PC-9 (cell line): Measurements from ENCODE around the gene CCR6. TPM values are rescaled to one million over a fixed set of nuclear protein-coding genes. Genes with fewer than 3 reads are reported as not detected.

ENCODE experiments used
- BruUV-seq: library from RNA; stranded (reverse); fragments of 400-500 nt; replicated peaks from 2 replicates; lab custom pipeline; 2021; lab: Mats Ljungman, UMichigan
- CTCF ChIA-PET: fragments of 300-600 bp; sonication (Branson Sonifier 250); formaldehyde crosslinking; loops from one replicate; lab custom pipeline; 2022; ENCODE audit warnings: antibody characterized with exemption; lab: Charles Lee
- POLR2A ChIA-PET: fragments of 300-600 bp; sonication (Branson Sonifier 250); formaldehyde crosslinking; loops from one replicate; lab custom pipeline; 2022; ENCODE audit warnings: antibody characterized with exemption; ENCODE audit not compliant: unreplicated experiment; lab: Charles Lee
- DNase-seq, 2 experiments: peaks; one replicate each; pipeline versions ENCODE4 v3.0.0 to v3.0.0-alpha.2; 2015 to 2022; ENCODE audit warnings: mixed read lengths in 1 of 2
- H2AFZ ChIP-seq: fragments of 200-600 bp; sonication (generic); 2 replicates; pipeline ENCODE4 v1.8.1; 2017; ENCODE audit warnings: antibody characterized with exemption
- H3F3A ChIP-seq: fragments of 200-600 bp; sonication (generic); 2 replicates; pipeline ENCODE4 v1.8.1; 2017; ENCODE audit warnings: antibody characterized with exemption, mild to moderate bottlenecking, low read depth; ENCODE audit not compliant: insufficient read depth
- H3K27ac ChIP-seq: fragments of 200-600 bp; sonication (generic); 2 replicates; pipeline ENCODE4 v1.6.1; 2016; ENCODE audit warnings: mixed run types
- H3K27me3 ChIP-seq: fragments of 200-600 bp; sonication (generic); 2 replicates; pipeline ENCODE4 v1.6.1; 2016; ENCODE audit warnings: low read depth, mixed run types; ENCODE audit not compliant: insufficient read depth
- H3K36me3 ChIP-seq: fragments of 200-600 bp; sonication (generic); 2 replicates; pipeline ENCODE4 v1.6.1; 2016; ENCODE audit warnings: low read depth, mixed run types
- H3K4me1 ChIP-seq: fragments of 200-600 bp; sonication (generic); replicated peaks from 2 replicates; pipeline ENCODE4 v1.6.1; 2016; ENCODE audit warnings: mixed run types; ENCODE audit not compliant: insufficient read depth
- H3K4me2 ChIP-seq: fragments of 200-600 bp; sonication (generic); 2 replicates; pipeline ENCODE4 v1.6.1; 2017; ENCODE audit warnings: mixed run types
- H3K4me3 ChIP-seq: fragments of 200-600 bp; sonication (generic); 2 replicates; pipeline ENCODE4 v1.6.1; 2016; ENCODE audit warnings: mixed run types
- H3K79me2 ChIP-seq: fragments of 200-600 bp; sonication (generic); 2 replicates; pipeline ENCODE4 v1.6.1; 2017; ENCODE audit warnings: low read depth, mixed run types
- H3K9me2 ChIP-seq: fragments of 200-600 bp; sonication (generic); 2 replicates; pipeline ENCODE4 v1.8.1; 2017; ENCODE audit warnings: mild to moderate bottlenecking; ENCODE audit not compliant: insufficient read depth
- H3K9me3 ChIP-seq: fragments of 200-600 bp; sonication (generic); 2 replicates; pipeline ENCODE4 v1.8.1; 2016; ENCODE audit warnings: low read depth; ENCODE audit not compliant: insufficient read depth
- H4K20me1 ChIP-seq: fragments of 200-600 bp; sonication (generic); 2 replicates; pipeline ENCODE4 v1.8.1; 2017; ENCODE audit not compliant: insufficient read depth
- EZH2 ChIP-seq: fragments of 200-600 bp; sonication (generic); IDR thresholded peaks from 2 replicates; pipeline ENCODE4 v1.8.0; 2017; ENCODE audit warnings: antibody characterized with exemption, low read depth
- intact Hi-C: fragments of 100-400 bp; cut with micrococcal nuclease; formaldehyde crosslinking; loops from one replicate; pipeline ENCODE4 v1.10.0; 2022; ENCODE audit not compliant: unreplicated experiment
- total RNA-seq: library from RNA; stranded (reverse); gene quantifications from 2 replicates; pipeline ENCODE4 v1.2.3, GENCODE V29; 2021
- TF ChIP-seq, protein P1 (sequence below): fragments of 200-600 bp; sonication (generic); conservative IDR thresholded peaks from 2 replicates; pipeline ENCODE4 v1.6.1; 2017; ENCODE audit warnings: mixed run types, antibody characterized with exemption, mild to moderate bottlenecking, moderate library complexity

The CCR6 gene
- total RNA-seq, 1 experiment from 2014 or later = not detected

DNA sequence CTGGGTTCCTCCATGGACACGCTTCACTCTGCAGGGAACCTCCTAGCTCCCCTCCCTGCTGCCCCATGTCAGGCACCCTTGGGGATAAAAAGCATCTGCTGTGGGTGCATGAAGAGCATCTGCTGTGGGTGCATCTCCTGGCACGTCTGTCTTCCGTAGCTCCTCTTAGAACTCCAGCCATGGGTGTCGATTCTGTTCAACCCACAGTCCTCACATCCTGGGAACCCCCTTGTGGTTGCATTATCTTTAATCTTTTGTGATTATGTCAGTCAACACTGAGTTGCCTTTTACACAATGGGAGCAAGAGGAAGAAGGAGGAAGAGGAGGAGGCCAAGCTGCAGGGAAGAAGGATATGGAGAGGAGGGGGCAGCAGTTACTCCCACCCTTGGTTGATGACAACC, 24.1 kb upstream of the CCR6 start:
- H3K4me1 ChIP-seq = no peaks in the 10 kb centered on the region
- no peaks in the 10 kb centered on the region for H3F3A ChIP-seq
- H3K9me2 ChIP-seq = no peaks in the 10 kb centered on the region
- no peaks in the 10 kb centered on the region for H3K9me3 ChIP-seq
- H3K36me3 ChIP-seq = no peaks in the 10 kb centered on the region
- H3K27me3 ChIP-seq = peaks cover 97% of the 10 kb centered on the region
- ChIA-PET POLR2A (no interaction called here), CTCF (no interaction called here)
- no peak overlapping the region for H3K4me3 ChIP-seq
- H3K4me2 ChIP-seq = no peak overlapping the region
- H3K27ac ChIP-seq = no peak overlapping the region
- H2AFZ ChIP-seq = no peak overlapping the region
- H4K20me1 ChIP-seq = no peaks in the 10 kb centered on the region
- no TSS peak for BruUV-seq
- DNase-seq = no peak
- intact Hi-C loops = no loop called here
- no peaks in the 10 kb centered on the region for H3K79me2 ChIP-seq
- no peak for TF ChIP-seq EZH2
- TF ChIP-seq, protein P1, sequence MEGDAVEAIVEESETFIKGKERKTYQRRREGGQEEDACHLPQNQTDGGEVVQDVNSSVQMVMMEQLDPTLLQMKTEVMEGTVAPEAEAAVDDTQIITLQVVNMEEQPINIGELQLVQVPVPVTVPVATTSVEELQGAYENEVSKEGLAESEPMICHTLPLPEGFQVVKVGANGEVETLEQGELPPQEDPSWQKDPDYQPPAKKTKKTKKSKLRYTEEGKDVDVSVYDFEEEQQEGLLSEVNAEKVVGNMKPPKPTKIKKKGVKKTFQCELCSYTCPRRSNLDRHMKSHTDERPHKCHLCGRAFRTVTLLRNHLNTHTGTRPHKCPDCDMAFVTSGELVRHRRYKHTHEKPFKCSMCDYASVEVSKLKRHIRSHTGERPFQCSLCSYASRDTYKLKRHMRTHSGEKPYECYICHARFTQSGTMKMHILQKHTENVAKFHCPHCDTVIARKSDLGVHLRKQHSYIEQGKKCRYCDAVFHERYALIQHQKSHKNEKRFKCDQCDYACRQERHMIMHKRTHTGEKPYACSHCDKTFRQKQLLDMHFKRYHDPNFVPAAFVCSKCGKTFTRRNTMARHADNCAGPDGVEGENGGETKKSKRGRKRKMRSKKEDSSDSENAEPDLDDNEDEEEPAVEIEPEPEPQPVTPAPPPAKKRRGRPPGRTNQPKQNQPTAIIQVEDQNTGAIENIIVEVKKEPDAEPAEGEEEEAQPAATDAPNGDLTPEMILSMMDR = no peak

DNA sequence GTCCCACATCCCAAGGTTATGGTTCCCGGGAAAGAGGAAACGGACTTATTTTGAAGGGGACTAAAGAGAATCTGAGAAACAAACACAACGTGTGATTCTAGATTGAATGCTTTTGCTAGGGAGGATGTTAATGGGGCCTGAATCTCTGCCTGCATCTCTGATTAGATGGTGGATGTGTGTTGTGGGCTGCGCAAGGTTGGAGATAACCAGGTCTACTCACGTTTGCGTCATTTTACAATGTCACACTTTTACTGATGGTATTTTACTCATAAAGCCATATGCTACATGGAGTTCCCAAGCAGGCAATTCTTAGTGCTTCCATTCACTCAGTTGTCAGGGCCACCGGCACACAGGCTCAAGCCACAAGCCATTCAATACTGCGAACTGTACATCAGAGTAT, 23.2 kb upstream of the CCR6 start:
- Histone ChIP-seq H3K4me3 (no peak overlapping the region), H3F3A (no peaks in the 10 kb centered on the region), H3K79me2 (no peaks in the 10 kb centered on the region), H4K20me1 (no peaks in the 10 kb centered on the region), H2AFZ (no peak overlapping the region), H3K27ac (no peak overlapping the region), H3K36me3 (no peaks in the 10 kb centered on the region), H3K4me2 (no peak overlapping the region), H3K27me3 (peaks cover 95% of the 10 kb centered on the region), H3K9me2 (no peaks in the 10 kb centered on the region), H3K9me3 (no peaks in the 10 kb centered on the region), H3K4me1 (no peaks in the 10 kb centered on the region)
- POLR2A ChIA-PET = no interaction called here
- CTCF ChIA-PET = no interaction called here
- DNase-seq = no peak
- BruUV-seq = no TSS peak
- TF ChIP-seq, protein P1 = no peak
- no peak for TF ChIP-seq EZH2
- intact Hi-C loops = no loop called here

DNA sequence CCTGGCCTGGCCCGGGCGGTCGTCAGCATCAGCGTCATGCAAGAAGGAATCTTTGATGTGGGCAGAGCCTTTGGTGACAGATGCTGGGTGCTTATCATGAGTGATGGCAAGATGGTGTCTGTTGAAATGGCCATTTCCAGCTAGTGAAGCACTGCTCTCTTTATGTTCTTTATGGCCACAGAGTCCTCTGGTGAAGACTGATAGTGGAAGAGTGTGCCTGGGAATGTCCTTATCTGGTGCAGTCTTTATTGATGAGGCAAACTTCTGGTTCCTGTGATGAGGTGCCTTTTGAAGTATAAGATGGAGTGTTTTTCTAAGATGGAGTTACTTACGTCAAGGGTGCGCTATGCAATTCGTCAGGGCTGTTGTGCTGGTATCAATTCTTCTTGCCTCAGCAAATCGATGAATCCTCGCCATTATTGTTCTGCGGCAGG, 22.6 kb upstream of the CCR6 start:
- no TSS peak for BruUV-seq
- DNase-seq = no peak
- Histone ChIP-seq H2AFZ (no peak overlapping the region), H3K9me3 (no peaks in the 10 kb centered on the region), H3K4me2 (no peak overlapping the region), H3F3A (no peaks in the 10 kb centered on the region), H3K36me3 (no peaks in the 10 kb centered on the region), H3K27me3 (peaks cover 89% of the 10 kb centered on the region), H4K20me1 (no peaks in the 10 kb centered on the region), H3K4me1 (no peaks in the 10 kb centered on the region), H3K79me2 (no peaks in the 10 kb centered on the region), H3K9me2 (no peaks in the 10 kb centered on the region), H3K27ac (no peak overlapping the region), H3K4me3 (no peak overlapping the region)
- intact Hi-C loops = no loop called here
- POLR2A ChIA-PET = no interaction called here
- TF ChIP-seq EZH2 = no peak
- TF ChIP-seq, protein P1 = no peak
- CTCF ChIA-PET = no interaction called here
